GM12878 (cell line): ENCODE results near the gene SCNN1A. TPM values are rescaled to one million over a fixed set of nuclear protein-coding genes. Genes with fewer than 3 reads are reported as not detected.

ENCODE experiments used
- ATAC-seq: fragments of 200-7000 bp; cut with Tn5 transposase; 3 replicates; pipeline ENCODE4 v1.9.1; 2020; ENCODE audit warnings: mild to moderate bottlenecking, moderate library complexity
- BruUV-seq: library from RNA; stranded (reverse); fragments of 400-500 nt; replicated peaks from 2 replicates; lab custom pipeline; 2021; lab: Mats Ljungman, UMichigan
- CTCF ChIA-PET: fragments of 300-600 bp; sonication (Branson Sonifier 250); formaldehyde crosslinking; extraction: SDS; loops from one replicate; lab custom pipeline; 2021; ENCODE audit warnings: inconsistent platforms; lab: Yijun Ruan, JAX
- POLR2A ChIA-PET: fragments of 350-600 bp; formaldehyde crosslinking; extraction: SDS; loops from one replicate; lab custom pipeline; 2021; ENCODE audit warnings: inconsistent platforms; lab: Charles Lee
- RAD21 ChIA-PET: fragments of 300-600 bp; sonication (Branson Sonifier 250); formaldehyde crosslinking; loops from one replicate; lab custom pipeline; 2023; ENCODE audit warnings: antibody characterized with exemption; ENCODE audit not compliant: unreplicated experiment; lab: Charles Lee
- SMC1A ChIA-PET: fragments of 300-600 bp; sonication (Branson Sonifier 250); formaldehyde crosslinking; loops from one replicate; lab custom pipeline; 2023; ENCODE audit not compliant: unreplicated experiment, uncharacterized antibody; lab: Charles Lee
- DNase-seq: peaks from one replicate; pipeline ENCODE4 v3.0.0-alpha.2; 2011; ENCODE audit warnings: low read depth, low spot score
- FAIRE-seq: peaks from 3 replicates; lab custom pipeline; 2011; peaks lifted over from hg19 to GRCh38; lab: Jason Lieb, UNC
- H2AFZ ChIP-seq: 2 replicates; pipeline ENCODE4 v1.6.0; 2011; ENCODE audit warnings: low read depth, low read length, control low read depth; ENCODE audit not compliant: control insufficient read depth
- H3K27ac ChIP-seq: 2 replicates; pipeline ENCODE4 v1.5.1; 2011; ENCODE audit warnings: control low read depth; ENCODE audit not compliant: control insufficient read depth, insufficient read depth
- H3K27me3 ChIP-seq, 2 experiments: replicated peaks in 1 of 2; 2 replicates each; pipeline versions ENCODE4 v1.6.0 to v1.6.1; 2011; ENCODE audit warnings: low read length in 1 of 2; ENCODE audit not compliant: control insufficient read depth in 2 of 2, insufficient read depth in 2 of 2
- H3K36me3 ChIP-seq, 2 experiments: 2 replicates each; pipeline ENCODE4 v1.5.1; 2011; ENCODE audit warnings: low read length in 1 of 2; ENCODE audit not compliant: control insufficient read depth in 2 of 2, insufficient read depth in 2 of 2
- H3K4me1 ChIP-seq: 2 replicates; pipeline ENCODE4 v1.6.1; 2011; ENCODE audit warnings: mild to moderate bottlenecking, low read length, moderate library complexity, mixed read lengths; ENCODE audit not compliant: control insufficient read depth, insufficient read depth
- H3K4me2 ChIP-seq: 2 replicates; pipeline ENCODE4 v1.6.0; 2011; ENCODE audit warnings: control low read depth; ENCODE audit not compliant: control insufficient read depth, insufficient read depth
- H3K4me3 ChIP-seq: fragments of 200-600 bp; sonication (generic); 2 replicates; pipeline ENCODE4 v1.5.1; 2016
- H3K79me2 ChIP-seq: 2 replicates; pipeline ENCODE4 v1.6.0; 2011; ENCODE audit warnings: low read length; ENCODE audit not compliant: control insufficient read depth, insufficient read depth
- H3K9ac ChIP-seq: 2 replicates; pipeline ENCODE4 v1.8.0; 2011; ENCODE audit warnings: low read length, control low read depth, mixed read lengths; ENCODE audit not compliant: control insufficient read depth, insufficient read depth
- H3K9me3 ChIP-seq: replicated peaks from 3 replicates; pipeline ENCODE4 v1.5.1; 2011; ENCODE audit warnings: mild to moderate bottlenecking, low read length; ENCODE audit not compliant: control insufficient read depth, insufficient read depth
- H4K20me1 ChIP-seq: 2 replicates; pipeline ENCODE4 v1.6.0; 2011; ENCODE audit not compliant: control insufficient read depth, insufficient read depth
- CBFB ChIP-seq: IDR thresholded peaks from 2 replicates; pipeline ENCODE4 v1.6.1; 2016; ENCODE audit warnings: antibody characterized with exemption, low read depth
- RELB ChIP-seq: fragments of 450-650 bp; IDR thresholded peaks from 2 replicates; pipeline ENCODE4 v1.6.1; 2017; ENCODE audit warnings: low read depth, mild to moderate bottlenecking, moderate library complexity
- SMAD5 ChIP-seq: IDR thresholded peaks from 2 replicates; pipeline ENCODE4 v1.6.1; 2016; ENCODE audit warnings: antibody characterized with exemption, low read depth
- SRF ChIP-seq, 2 experiments: IDR thresholded peaks; 2 replicates each; pipeline ENCODE4 v1.6.1; 2011; ENCODE audit warnings: low read depth in 2 of 2, low read length in 2 of 2, mild to moderate bottlenecking in 1 of 2, moderate library complexity in 1 of 2
- WRNIP1 ChIP-seq: IDR thresholded peaks from 2 replicates; pipeline ENCODE4 v1.6.1; 2011; ENCODE audit warnings: low read depth, low read length, improper control_type of control experiment, borderline replicate concordance
- ZBTB33 ChIP-seq: fragments of 450-650 bp; IDR thresholded peaks from 2 replicates; pipeline ENCODE4 v1.6.1; 2017; ENCODE audit warnings: mild to moderate bottlenecking
- WGBS: methylation state at CpG from one replicate; pipeline ENCODE4 v1.1.6; 2016; ENCODE audit warnings: low lambda C conversion rate; ENCODE audit not compliant: insufficient replicate concordance, insufficient coverage; ENCODE audit errors: missing lambda C conversion rate; 5-methylcytosine and 5-hydroxymethylcytosine counted together
- in situ Hi-C: fragments of 300-500 bp; cut with MboI; formaldehyde crosslinking; loops from 9 replicates; pipeline ENCODE4 v1.14.3; 2018; ENCODE audit warnings: mixed read lengths
- intact Hi-C: fragments of 100-400 bp; cut with micrococcal nuclease; formaldehyde crosslinking; loops from one replicate; pipeline ENCODE4 v1.14.2; 2022; ENCODE audit not compliant: unreplicated experiment
- polyA plus RNA-seq, 11 experiments: library from polyadenylated mRNA; depleted of rRNA in 4 of 11; unstranded in 6 of 11; stranded (reverse) in 5 of 11; fragments of >200 nt; fragmentation: Nextera tagmentation in 4 of 11; fragmentation: Illumina TruSeq in 1 of 11; extraction: Ambion mirVana in 4 of 11; extraction: Trizol in 1 of 11; gene quantifications; 1 replicate in 1 of 11; 2 replicates in 10 of 11; pipeline versions ENCODE4 v1.2.1 to v1.2.3, GENCODE V29; 2011 to 2016; ENCODE audit warnings: inconsistent platforms in 2 of 11, missing spikeins in 2 of 11, low read depth in 1 of 11
- total RNA-seq, 4 experiments: library from RNA; depleted of rRNA in 3 of 4; stranded (reverse); fragments of >200 nt in 3 of 4; fragmentation: Illumina TruSeq in 1 of 4; extraction: Trizol in 1 of 4; gene quantifications; 2 replicates each; pipeline versions ENCODE4 v1.2.1 to v1.2.3, GENCODE V29; 2013 to 2021

Gene SCNN1A
- total and polyA plus RNA-seq, 10 of the 15 experiments (the other 5 are each of a cell fraction or from before 2014, with no cell fraction given): 0.14 to 0.69 TPM; not detected in 8

DNA sequence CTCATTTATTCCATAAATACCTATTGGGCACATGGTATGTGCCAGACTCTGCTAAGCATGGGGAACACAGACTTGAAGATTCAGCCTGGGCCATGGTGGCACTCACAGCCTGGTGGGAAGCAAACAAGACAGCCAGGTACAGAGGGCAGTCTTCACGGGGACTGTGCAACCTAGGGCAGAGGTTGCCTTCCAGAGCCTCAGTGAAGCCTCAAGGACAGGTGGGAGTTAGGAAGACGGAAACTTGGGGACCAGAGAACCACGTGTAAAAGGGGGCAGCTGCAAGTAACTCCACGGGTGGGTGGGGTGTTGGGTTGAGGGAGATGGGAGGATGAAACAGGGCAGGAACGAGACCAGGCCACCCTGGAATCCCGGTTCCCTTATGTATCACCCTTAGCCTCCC lies 7.6 kb upstream of the SCNN1A start:
- FAIRE-seq (no peak), DNase-seq (no peak)

More for the DNA sequence above, 7.6 kb upstream of the SCNN1A start:
- no peak for TF ChIP-seq WRNIP1
- no peak for TF ChIP-seq ZBTB33
- no peak for TF ChIP-seq CBFB
- TF ChIP-seq RELB: no peak
- no peak for TF ChIP-seq SRF (IDR thresholded peaks at IDR 0.05; ENCODE audit: low read depth in 2 of 2, low read length in 2 of 2)
- no peak for TF ChIP-seq SMAD5
- Histone ChIP-seq H2AFZ (no peak overlapping the region), H3K36me3 (no peaks in the 10 kb centered on the region), H3K4me3 (no peak overlapping the region), H3K4me2 (no peak overlapping the region), H3K27ac (no peak overlapping the region), H3K9me3 (no peaks in the 10 kb centered on the region), H3K4me1 (no peaks in the 10 kb centered on the region), H3K79me2 (no peaks in the 10 kb centered on the region), H4K20me1 (no peaks in the 10 kb centered on the region; the same call in 1 of the 2 replicates), H3K9ac (no peak overlapping the region), H3K27me3 (peaks cover 13 to 15% of the 10 kb centered on the region in 2 experiments; a peak in 3 of 4 replicates)
- RAD21 ChIA-PET: no interaction called here
- BruUV-seq: no TSS peak
- no peak; the same call in 2 of the 3 replicates for ATAC-seq
- 35% methylated on average over 6 of the region's 6 CpGs for WGBS
- CTCF ChIA-PET: interaction anchor here (0.6 kb wide), 1 partner anchor 132 kb away, joined by 3 read pairs; no protein-coding TSS in a partner anchor
- SMC1A ChIA-PET: interaction anchor here (1.1 kb wide), 1 partner anchor 80 kb away, joined by 3 read pairs; no protein-coding TSS in a partner anchor
- in situ Hi-C loops (no loop called here), intact Hi-C loops (no loop called here)
- POLR2A ChIA-PET: interaction anchor here (0.6 kb wide), 1 partner anchor 13 kb away, joined by 3 read pairs; no protein-coding TSS in a partner anchor
